ENCODE measurements around the gene LINGO3.

The LINGO3 gene

GRCh38 chr19:2338751-2339643 lies 31.0 kb upstream of the LINGO3 start:
- FAIRE-seq: no peak

DNA sequence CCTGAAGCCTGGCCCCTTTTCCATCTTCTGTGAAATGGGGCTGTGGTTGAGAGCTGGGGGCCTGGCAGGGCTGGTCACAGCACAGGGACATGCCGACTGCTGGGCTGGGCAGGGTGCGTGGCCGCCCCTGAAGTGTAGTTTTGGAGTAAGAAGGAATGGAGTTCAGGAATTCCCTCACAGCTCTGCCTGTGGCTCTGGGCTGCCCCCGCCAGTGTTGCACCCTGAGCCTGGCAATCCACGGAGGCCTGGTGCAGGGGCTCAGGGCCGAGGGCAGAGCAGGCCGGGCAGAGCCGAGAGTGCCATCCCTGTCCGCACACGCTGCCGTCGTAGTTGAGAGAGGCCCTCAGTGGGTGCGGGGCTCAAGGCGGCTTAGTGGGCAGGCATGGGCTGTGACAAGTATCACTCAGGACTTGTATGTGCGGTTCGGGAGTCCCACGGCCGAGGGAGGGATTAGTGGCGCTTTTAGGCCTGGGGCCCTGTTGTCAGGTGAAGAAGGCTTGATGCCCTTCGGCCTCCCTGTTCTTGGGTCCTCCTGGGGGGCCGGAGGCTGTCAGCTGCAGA lies 30.2 kb upstream of the LINGO3 start:
- FAIRE-seq: no peak

GRCh38 chr19:2337329-2337707 lies 29.4 kb upstream of the LINGO3 start:
- FAIRE-seq: no peak

GRCh38 chr19:2336528-2337328 lies 28.8 kb upstream of the LINGO3 start:
- no peak for FAIRE-seq

DNA sequence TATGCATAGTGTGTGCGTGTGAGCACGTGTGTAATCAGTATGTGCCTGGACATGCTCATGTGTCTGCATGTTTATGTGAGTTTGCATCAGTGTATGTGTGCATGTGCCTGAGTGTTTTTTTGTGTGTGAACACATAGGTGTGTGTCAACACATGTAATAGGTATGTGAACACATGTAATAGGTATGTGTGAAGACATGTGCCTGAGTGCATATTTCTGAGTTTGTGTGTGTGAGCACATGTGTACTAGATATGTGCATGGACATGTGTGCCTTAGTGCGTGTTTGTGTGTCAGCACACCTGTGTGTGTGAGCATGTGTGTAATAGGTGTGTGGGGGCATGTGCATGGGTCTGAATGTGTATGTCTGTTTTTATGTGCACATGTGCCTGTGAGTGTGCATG lies 27.9 kb upstream of the LINGO3 start:
- no peak for FAIRE-seq

DNA sequence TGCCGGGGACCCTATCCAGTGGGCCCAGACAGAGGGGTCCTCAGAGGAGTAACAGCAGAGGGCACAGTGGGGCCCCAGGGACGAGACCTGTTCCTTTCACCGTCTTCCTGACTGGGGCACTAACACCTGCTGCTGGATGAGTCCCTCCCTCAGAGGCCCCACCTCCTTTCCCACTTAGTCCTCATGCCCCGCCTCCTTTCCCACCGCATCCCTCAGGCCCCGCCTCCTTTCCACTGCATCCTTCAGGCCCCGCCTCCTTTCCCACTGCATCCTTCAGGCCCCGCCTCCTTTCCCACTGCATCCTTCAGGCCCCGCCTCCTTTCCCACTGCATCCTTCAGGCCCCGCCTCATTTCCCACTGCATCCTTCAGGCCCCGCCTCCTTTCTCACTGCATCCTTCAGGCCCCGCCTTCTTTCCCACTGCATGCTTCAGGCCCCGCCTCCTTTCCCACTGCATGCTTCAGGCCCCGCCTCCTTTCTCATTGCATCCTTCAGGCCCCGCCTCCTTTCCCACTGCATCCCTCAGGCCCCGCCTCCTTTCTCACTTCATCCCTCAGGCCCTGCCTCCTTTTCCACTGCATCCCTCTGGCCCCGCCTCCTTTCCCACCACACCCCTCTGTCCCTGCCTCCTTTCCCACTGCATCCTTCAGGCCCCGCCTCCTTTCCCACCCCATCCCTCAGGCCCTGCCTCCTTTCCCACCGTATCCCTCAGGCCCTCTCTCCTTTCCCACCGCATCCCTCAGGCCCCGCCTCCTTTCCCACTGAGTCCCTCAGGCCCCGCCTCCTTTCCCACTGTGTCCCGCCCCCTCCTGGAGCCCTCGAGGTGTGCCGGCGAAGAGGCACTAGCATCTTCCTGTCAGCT lies 27.3 kb upstream of the LINGO3 start:
- no peak for FAIRE-seq

GRCh38 chr19:2334426-2334825 lies 26.5 kb upstream of the LINGO3 start:
- no peak for FAIRE-seq

GRCh38 chr19:2333807-2334211 lies 25.9 kb upstream of the LINGO3 start:
- no peak for FAIRE-seq

DNA sequence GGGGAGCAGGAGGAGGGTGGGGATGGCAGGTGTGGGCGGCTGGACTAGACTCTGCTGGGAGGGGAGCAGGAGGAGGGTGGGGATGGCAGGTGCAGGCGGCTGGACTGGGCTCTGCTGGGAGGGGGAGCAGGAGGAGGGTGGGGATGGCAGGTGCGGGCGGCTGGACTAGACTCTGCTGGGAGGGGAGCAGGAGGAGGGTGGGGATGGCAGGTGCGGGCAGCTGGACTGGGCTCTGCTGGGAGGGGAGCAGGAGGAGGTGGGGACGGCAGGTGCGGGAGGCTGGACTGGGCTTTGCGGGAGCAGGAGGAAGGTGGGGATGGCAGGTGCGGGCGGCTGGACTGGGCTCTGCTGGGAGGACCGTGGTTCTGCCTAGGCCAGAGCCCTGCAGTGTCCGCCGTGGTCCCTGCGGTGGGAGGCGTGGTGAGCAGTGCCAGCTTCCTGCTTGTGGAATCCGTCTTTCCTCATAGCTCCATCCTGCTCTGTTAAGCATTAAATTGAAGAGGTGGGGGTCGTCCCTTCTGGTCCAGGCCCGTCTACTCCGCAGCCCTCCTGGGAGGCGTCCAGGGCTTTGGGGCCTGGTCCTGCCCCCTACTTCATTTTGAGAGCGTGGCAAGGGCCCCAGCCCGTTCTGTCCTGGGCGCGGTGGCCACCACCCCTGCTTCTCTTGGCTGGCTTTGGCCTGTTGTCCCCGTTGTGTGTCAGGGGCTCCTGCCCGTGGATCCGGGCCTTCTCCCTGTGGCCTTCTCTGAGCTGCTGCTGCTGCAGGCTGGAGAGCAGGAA lies 25.3 kb upstream of the LINGO3 start:
- FAIRE-seq: no peak

DNA sequence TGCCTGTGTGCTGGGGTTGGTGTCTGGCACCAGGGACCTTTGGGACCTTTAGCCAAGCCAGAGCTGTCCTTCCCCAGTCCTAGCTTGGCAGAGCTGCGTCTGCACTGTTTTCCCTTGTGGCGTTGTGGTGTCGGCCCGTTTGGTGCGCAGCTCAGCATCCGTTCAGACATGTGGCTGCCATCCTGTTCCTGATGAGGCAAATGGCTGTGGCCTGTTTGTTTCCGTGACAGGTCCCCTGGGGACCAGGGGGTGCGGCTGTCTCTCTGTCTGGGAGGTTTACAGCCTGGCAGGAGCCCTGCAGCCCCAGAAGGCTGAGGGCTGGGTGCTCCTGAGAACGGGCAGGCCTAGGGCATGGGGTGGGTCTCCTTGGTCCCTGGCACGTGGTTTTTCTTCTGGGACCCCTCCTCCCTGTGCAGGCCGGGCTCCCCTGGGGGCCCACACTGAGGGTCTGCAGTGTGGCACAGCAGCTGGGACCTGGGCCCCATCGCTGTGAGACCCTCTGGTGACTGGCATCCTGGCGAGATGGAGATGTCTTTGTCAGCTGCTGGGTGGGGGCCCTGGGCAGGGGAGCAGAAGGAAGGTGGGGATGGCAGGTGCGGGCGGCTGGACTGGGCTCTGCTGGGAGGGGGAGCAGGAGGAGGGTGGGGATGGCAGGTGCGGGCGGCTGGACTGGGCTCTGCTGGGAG lies 24.5 kb upstream of the LINGO3 start:
- FAIRE-seq: no peak

- no peak for FAIRE-seq
Measured at GRCh38 chr19:2331601-2332246, 23.8 kb upstream of the LINGO3 start.

DNA sequence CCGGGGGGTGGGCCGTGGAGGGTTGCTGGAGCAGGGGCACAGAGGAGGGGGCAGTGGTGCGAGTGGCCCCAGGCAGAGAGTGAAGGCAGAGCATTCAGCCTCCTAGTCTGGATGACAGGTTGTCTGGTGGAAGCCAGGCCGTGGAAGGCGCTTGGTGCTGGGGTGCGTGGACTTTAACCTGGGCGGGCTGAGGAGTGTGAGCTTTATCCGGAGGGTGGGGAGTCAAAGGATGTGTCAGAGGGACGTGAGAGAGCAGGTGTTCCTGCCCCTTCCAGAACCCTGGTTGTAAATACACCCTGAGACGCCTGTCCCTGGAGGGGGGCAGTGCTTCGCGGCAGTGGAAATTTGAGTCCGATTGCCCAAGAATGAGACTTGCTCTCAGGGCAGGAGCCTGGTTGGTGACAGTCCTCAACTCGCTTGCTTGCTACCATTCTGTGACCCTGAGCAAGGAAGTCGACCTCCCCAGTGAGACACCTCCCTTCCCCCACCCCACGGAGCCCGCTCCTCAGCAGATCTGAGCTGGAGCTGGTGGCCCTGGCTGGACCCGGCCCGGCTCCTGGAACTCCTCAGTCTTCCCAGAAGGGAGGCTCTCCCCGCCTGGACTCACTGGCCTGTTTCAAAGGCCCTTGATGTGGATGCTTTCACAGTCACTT lies 22.8 kb upstream of the LINGO3 start:
- FAIRE-seq: no peak

DNA sequence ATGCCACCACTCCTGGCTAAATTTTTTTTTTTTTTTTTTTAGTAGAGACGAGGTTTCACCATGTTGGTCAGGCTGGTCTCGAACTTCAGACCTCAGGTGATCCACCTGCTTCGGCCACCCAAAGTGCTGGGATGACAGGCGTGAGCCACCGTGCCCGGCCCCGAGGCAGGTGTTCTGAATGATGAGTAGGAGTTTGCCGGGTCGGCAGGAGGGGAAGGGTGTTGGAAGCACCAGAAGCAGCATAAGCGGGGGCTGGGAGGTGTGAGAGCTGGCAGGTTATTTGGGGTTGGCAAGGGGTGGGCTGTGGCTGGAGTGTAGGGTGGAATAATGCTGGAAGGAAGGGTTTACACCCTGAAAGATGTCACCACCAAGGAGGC lies 22.3 kb upstream of the LINGO3 start:
- FAIRE-seq: no peak

DNA sequence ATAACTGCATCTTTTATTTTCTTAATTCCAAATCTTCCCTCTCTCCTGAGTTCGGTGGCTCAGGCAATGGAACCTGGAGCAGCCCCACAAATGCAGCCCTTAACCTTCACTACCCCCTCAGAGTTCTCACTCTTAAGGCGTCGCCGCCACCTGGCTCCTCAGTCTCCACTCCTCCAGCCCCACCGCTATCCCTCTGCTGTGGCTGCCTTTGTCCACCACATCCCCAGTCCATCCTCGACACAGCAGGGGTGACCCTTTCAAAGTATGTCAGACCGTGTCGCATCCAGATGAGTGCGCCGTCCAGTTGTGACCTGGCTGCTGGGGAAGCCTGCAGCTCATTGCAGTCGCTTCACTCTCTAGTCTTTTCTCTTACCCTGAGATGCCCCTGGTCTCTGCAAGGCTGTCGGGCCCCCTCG lies 21.6 kb upstream of the LINGO3 start:
- FAIRE-seq: no peak

DNA sequence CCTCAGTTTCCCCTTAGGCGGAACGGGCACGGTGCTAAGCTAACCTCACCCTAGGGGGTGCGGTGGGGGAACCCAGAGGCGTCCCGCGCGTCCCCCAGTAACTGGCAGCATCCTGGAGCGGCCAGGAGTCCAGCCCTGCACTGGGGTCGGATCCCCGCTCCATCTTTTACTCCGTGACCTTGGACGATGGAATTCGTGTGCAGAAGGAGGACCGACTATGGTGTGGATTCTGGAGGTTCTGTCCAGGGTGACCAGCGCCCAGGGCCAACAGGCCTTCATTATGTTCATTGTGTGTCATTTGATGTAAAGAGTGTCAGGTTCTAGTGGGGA lies 21.2 kb upstream of the LINGO3 start:
- no peak for FAIRE-seq

DNA sequence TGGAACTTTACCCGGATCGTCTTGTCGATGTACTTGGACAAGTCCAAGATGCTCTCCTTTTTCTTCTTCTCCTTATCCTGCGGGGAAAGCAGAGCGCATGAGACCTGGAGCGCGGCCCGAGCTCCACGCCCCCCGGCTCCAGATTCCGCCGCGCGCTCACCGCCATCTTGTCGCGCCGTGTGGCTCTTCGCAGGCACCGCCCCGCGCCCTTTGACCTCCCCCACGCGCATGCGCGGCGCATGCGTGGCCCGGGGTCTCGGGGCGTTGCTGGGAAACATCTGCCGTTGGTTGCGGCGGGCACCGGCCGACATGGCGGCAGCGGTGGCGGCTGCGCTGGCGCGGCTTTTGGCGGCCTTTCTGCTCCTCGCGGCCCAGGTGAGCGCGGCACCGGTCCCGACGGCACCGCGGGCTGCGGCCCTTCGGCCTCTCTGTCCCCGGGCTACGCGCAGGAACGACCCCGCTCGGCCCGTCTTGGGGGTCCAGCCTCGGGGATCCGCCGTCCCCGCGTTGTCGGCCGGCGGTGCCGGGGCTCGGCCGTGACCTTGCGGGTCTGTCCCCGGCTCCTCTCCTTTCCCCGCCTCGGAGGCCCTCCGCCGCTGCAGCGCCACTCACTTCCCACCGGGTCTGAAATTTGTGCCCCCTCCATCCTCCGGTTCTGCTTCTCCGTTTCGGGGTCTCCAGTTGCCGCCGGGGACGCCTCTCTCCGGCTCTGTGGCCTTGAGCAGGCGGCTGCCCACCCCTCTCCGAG lies 20.6 kb upstream of the LINGO3 start, which contains the start of the genes LSM7 and SPPL2B:
Gene LSM7 (minus strand): TSS at position 186 of the 748 bp plus-strand sequence. CDS start 20 bp downstream, at position 166.
Gene SPPL2B (plus strand): TSS at position 284 of the 748 bp plus-strand sequence. CDS start 26 bp downstream, at position 310.
- FAIRE-seq: no peak

DNA sequence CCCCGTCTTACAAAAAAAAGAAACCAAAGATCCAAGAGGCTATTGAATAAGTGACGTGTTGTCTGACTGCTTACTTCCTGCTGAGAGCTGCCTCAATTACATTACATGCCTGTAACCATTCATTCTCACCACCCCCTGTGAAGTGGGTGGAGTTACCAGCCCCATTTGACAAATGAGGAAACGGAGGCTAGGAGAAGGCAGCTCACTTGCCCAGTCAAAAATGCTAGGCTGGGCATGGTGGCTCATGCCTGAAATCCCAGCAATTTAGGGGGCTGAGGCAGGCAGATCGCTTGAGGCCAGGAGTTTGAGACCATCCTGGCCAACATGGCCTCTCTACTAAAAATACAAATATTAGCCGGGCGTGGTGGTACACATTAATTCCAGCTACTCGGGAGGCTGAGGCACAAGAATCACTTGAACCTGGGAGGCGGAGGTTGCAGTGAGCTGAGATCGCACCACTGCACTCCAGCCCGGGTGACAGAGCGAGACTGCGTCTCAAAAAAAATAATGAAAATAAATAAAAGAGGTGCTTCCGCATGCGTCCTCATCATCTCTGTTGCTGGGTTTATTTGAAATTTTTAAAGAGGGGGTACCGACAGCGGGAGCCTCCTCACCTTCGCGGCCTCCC lies 19.9 kb upstream of the LINGO3 start:
- FAIRE-seq: no peak

DNA sequence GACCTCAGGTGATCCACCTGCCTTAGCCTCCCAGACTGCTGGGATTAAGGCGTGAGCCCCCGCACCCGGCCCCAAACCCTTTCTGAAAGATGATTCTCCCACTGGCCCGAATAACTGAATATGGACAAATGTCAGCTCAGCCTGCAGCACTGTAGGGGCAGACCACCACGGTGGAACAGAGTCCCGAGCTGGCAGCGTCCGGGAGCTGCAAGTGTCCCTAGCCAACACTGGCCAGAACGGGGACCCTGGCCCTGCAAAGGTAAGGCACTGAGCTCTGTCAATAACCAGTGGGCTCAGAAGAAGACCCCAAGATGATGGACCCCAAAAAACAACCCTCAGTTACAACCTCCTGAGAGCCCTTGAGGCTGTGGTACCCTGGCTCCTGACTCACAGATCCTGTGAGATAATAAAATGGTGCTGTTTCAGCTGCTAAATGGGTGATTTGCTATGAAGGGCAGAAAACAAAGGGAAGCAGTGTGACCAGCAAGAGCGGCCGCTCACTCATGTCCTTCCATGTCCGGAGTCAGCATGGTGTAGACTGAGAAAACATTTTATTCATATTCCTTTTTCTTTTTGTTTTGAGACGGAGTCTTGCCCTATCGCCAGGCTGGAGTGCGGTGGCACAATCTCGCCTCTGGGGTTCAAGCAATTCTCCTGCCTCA lies 18.9 kb upstream of the LINGO3 start:
- no peak for FAIRE-seq
